SK-N-SH (cell line): ENCODE measurements around the gene PDE4C.

Source experiments
- CTCF ChIP-seq: fragments of 200-600 bp; sonication (generic); IDR thresholded peaks from 2 replicates; pipeline ENCODE4 v1.6.1; 2017; ENCODE audit warnings: antibody characterized with exemption, mild to moderate bottlenecking, moderate library complexity
- EP300 ChIP-seq, 2 experiments: IDR thresholded peaks; 2 replicates each; pipeline versions ENCODE4 v1.4.0 to v1.6.1; 2012; ENCODE audit warnings: borderline replicate concordance in 1 of 2, low read depth in 1 of 2, low read length in 1 of 2
- FOXM1 ChIP-seq: IDR thresholded peaks from 2 replicates; pipeline ENCODE4 v1.4.0; 2012; ENCODE audit warnings: low read depth, mild to moderate bottlenecking
- GABPA ChIP-seq: IDR thresholded peaks from 2 replicates; pipeline ENCODE4 v1.4.0; 2012; ENCODE audit warnings: low read depth, mild to moderate bottlenecking
- MEF2A ChIP-seq: IDR thresholded peaks from 2 replicates; pipeline ENCODE4 v1.4.0; 2012; ENCODE audit warnings: low read depth, borderline replicate concordance
- NFIC ChIP-seq: IDR thresholded peaks from 2 replicates; pipeline ENCODE4 v1.4.0; 2012; ENCODE audit warnings: borderline replicate concordance
- NRF1 ChIP-seq: IDR thresholded peaks from 2 replicates; pipeline ENCODE4 v1.6.1; 2012; ENCODE audit warnings: low read depth, mild to moderate bottlenecking, low read length
- PBX3 ChIP-seq: IDR thresholded peaks from 2 replicates; pipeline ENCODE4; 2012
- RAD21 ChIP-seq: IDR thresholded peaks from 2 replicates; pipeline ENCODE4 v1.6.1; 2012; ENCODE audit warnings: mild to moderate bottlenecking, low read length
- RCOR1 ChIP-seq: fragments of 150-350 bp; IDR thresholded peaks from 2 replicates; pipeline ENCODE4 v1.6.1; 2017; ENCODE audit warnings: antibody characterized with exemption, low read length
- RFX5 ChIP-seq: IDR thresholded peaks from 2 replicates; pipeline ENCODE4 v1.6.1; 2012; ENCODE audit warnings: mild to moderate bottlenecking, improper control_type of control experiment, low read length
- SIN3A ChIP-seq: IDR thresholded peaks from 2 replicates; pipeline ENCODE4 v1.6.1; 2012; ENCODE audit warnings: low read depth, mild to moderate bottlenecking, low read length, moderate library complexity, borderline replicate concordance
- USF2 ChIP-seq: fragments of 150-350 bp; IDR thresholded peaks from 2 replicates; pipeline ENCODE4 v1.6.1; 2017; ENCODE audit warnings: antibody characterized with exemption, low read length, low read depth, borderline replicate concordance
- YY1 ChIP-seq: IDR thresholded peaks from 2 replicates; pipeline ENCODE4 v1.4.0; 2012; ENCODE audit warnings: low read depth, mild to moderate bottlenecking

GRCh38 chr19:18214779-18215433 lies 11.3 kb downstream of the PDE4C start:
- TF ChIP-seq YY1 (no peak), CTCF (no peak), RCOR1 (no peak), MEF2A (no peak), EP300 (IDR thresholded peaks at IDR 0.05; ENCODE audit: borderline replicate concordance in 1 of 2, low read depth in 1 of 2, low read length in 1 of 2) (no peak), NFIC (no peak), NRF1 (no peak), GABPA (no peak), FOXM1 (no peak), RAD21 (no peak), PBX3 (peak; percentile 29; the same call in 1 of the 2 replicates), SIN3A (no peak), USF2 (no peak), RFX5 (no peak)
